Breast epithelium (tissue), 4 donors: ENCODE data around the gene IGDCC3. TPM values are rescaled to one million over a fixed set of nuclear protein-coding genes. Genes with fewer than 3 reads are reported as not detected.

ENCODE experiments used
- DNase-seq, 2 donors: peaks; one replicate each; pipeline ENCODE4 v3.0.0-alpha.2; 2019; ENCODE audit warnings: low spot score in 2 of 2
- H3K27ac ChIP-seq, 2 donors: fragments of 200-600 bp; sonication (generic) in 1 of 2; one replicate each; pipeline ENCODE4 v1.5.1; 2016 to 2019; ENCODE audit warnings: mild to moderate bottlenecking in 1 of 2
- H3K27me3 ChIP-seq, 2 donors: fragments of 200-600 bp; sonication (generic) in 1 of 2; one replicate each; pipeline versions ENCODE4 v1.5.1 to v1.6.0; 2017 to 2019; ENCODE audit warnings: control low read depth in 1 of 2, mild to moderate bottlenecking in 1 of 2
- H3K36me3 ChIP-seq: fragments of 200-600 bp; one replicate; pipeline ENCODE4 v1.5.1; 2019
- H3K4me1 ChIP-seq, 2 donors: fragments of 200-600 bp; sonication (generic); one replicate each; pipeline ENCODE4 v1.5.1; 2016 to 2019; ENCODE audit warnings: control low read depth in 1 of 2
- H3K4me3 ChIP-seq, 3 donors: fragments of 200-600 bp; sonication (generic); 1 replicate in 2 of 3; 2 replicates in 1 of 3; pipeline ENCODE4 v1.5.1; 2016 to 2019; ENCODE audit warnings: mild to moderate bottlenecking in 3 of 3, moderate library complexity in 2 of 3
- H3K9me3 ChIP-seq, 2 donors: fragments of 200-600 bp; sonication (generic) in 1 of 2; one replicate each; pipeline ENCODE4 v1.5.1; 2016 to 2019; ENCODE audit warnings: control low read depth in 1 of 2
- CTCF ChIP-seq, 3 donors: fragments of 450-650 bp; IDR thresholded peaks; one replicate each; pipeline ENCODE4 v1.5.1; 2016 to 2017; ENCODE audit warnings: antibody characterized with exemption in 3 of 3, mild to moderate bottlenecking in 3 of 3, moderate library complexity in 3 of 3
- POLR2A ChIP-seq: fragments of 450-650 bp; IDR thresholded peaks from one replicate; pipeline ENCODE4 v1.6.1; 2016; ENCODE audit warnings: antibody characterized with exemption, mild to moderate bottlenecking, moderate library complexity
- POLR2AphosphoS5 ChIP-seq, 3 donors: sonication (generic); formaldehyde crosslinking; IDR thresholded peaks; one replicate each; pipeline ENCODE4 v1.6.1; 2017; ENCODE audit warnings: antibody characterized with exemption in 3 of 3
- intact Hi-C: fragments of 100-400 bp; cut with DNase I; formaldehyde crosslinking; loops from one replicate; pipeline ENCODE4 v1.15.1; 2023; ENCODE audit warnings: low total_unique reads
- total RNA-seq, 3 donors: library from RNA; depleted of rRNA; stranded (reverse); fragments of >200 nt; gene quantifications; one replicate each; pipeline ENCODE4 v1.1.0, GENCODE V29; 2016

Gene IGDCC3
- total RNA-seq, 3 donors from 2014 or later: 0.33 to 1.8 TPM; not detected in 1

- DNase-seq: no peak
- H3K9me3 ChIP-seq: no peaks in the 10 kb centered on the region
- no peak overlapping the region for H3K4me3 ChIP-seq
- TF ChIP-seq CTCF (IDR thresholded peaks at IDR 0.05) (no peak), POLR2A (no peak), POLR2AphosphoS5 (IDR thresholded peaks at IDR 0.05) (no peak)
- intact Hi-C loops: no loop called here
- peaks cover 0 to 25% of the 10 kb centered on the region in 2 donors for H3K27me3 ChIP-seq
- peaks cover 0 to 3% of the 10 kb centered on the region in 2 donors for H3K4me1 ChIP-seq
- H3K27ac ChIP-seq: no peak overlapping the region
- H3K36me3 ChIP-seq: no peaks in the 10 kb centered on the region
Observed at GRCh38 chr15:65374821-65375401, 2.9 kb downstream of the IGDCC3 start.

- TF ChIP-seq CTCF (IDR thresholded peaks at IDR 0.05) (no peak), POLR2A (no peak)
- H3K4me1 ChIP-seq: peaks cover 0 to 3% of the 10 kb centered on the region in 2 donors
- no peaks in the 10 kb centered on the region for H3K9me3 ChIP-seq
- H3K27ac ChIP-seq: no peak overlapping the region
- no peak for DNase-seq
- H3K27me3 ChIP-seq: peaks cover 0 to 25% of the 10 kb centered on the region in 2 donors
- no peaks in the 10 kb centered on the region for H3K36me3 ChIP-seq
- H3K4me3 ChIP-seq: no peak overlapping the region
- intact Hi-C loops: no loop called here
Observed at GRCh38 chr15:65374334-65374733, 3.5 kb downstream of the IGDCC3 start.

- no peak for DNase-seq
- Histone ChIP-seq H3K9me3 (no peaks in the 10 kb centered on the region), H3K4me3 (no peak overlapping the region), H3K4me1 (peaks cover 0 to 2% of the 10 kb centered on the region in 2 donors), H3K27ac (no peak overlapping the region), H3K36me3 (no peaks in the 10 kb centered on the region), H3K27me3 (peaks cover 0 to 25% of the 10 kb centered on the region in 2 donors)
- intact Hi-C loops: no loop called here
- TF ChIP-seq POLR2AphosphoS5 (IDR thresholded peaks at IDR 0.05): no peak
- no peak for TF ChIP-seq CTCF (IDR thresholded peaks at IDR 0.05)
- TF ChIP-seq POLR2A: no peak
Observed at GRCh38 chr15:65373163-65373651, 4.6 kb downstream of the IGDCC3 start.

- Histone ChIP-seq H3K4me3 (no peak overlapping the region), H3K4me1 (no peaks in the 10 kb centered on the region), H3K36me3 (no peaks in the 10 kb centered on the region), H3K27me3 (peaks cover 0 to 25% of the 10 kb centered on the region in 2 donors), H3K9me3 (no peaks in the 10 kb centered on the region), H3K27ac (no peak overlapping the region)
- intact Hi-C loops: no loop called here
- no peak for DNase-seq
- TF ChIP-seq POLR2A (no peak), CTCF (IDR thresholded peaks at IDR 0.05) (no peak), POLR2AphosphoS5 (IDR thresholded peaks at IDR 0.05) (no peak)
Observed at GRCh38 chr15:65372787-65373067, 5.1 kb downstream of the IGDCC3 start.

- intact Hi-C loops: no loop called here
- peaks cover 0 to 25% of the 10 kb centered on the region in 2 donors for H3K27me3 ChIP-seq
- no peak for DNase-seq
Observed at GRCh38 chr15:65371976-65372786, 5.6 kb downstream of the IGDCC3 start.

More at GRCh38 chr15:65371976-65372786, 5.6 kb downstream of the IGDCC3 start:
- Histone ChIP-seq H3K9me3 (no peaks in the 10 kb centered on the region), H3K4me3 (no peak overlapping the region), H3K4me1 (no peaks in the 10 kb centered on the region), H3K27ac (no peak overlapping the region), H3K36me3 (no peaks in the 10 kb centered on the region)
- TF ChIP-seq POLR2AphosphoS5 (IDR thresholded peaks at IDR 0.05) (no peak), POLR2A (no peak), CTCF (IDR thresholded peaks at IDR 0.05) (no peak)
